ENCODE results near the gene GNGT1.

GNGT1 gene

DNA sequence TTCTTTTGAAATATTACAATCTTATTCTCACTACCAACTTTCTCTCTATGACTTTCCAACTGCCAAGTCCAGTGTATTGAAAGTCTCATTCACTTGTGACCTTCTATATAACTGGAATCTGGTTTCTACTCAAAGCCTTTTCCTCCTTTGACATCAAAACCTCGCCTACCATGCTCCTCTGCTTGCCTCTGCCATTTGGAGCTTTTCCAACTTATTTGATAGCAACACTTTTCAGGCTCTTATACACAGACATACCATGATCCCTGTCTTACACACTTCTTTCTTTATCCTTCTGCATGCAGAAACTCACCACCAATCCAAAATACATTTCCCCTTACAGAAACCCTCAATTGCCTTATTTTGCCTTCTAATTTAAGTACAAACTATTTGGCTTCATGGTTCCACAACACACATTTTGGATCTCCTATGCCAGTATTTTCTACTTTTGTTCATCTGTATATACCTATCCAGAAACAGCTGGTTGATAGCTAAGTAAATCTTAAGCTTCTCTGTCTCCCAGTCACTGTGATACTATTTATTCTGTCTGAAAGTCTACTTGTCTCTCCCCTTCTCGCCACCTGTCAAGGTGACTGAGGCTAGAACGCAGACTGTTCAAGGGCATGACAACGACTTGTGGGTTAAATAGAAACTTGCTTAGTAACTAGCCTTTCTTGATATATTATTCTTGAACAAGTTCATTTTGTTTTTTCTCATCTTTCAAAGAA is 37.6 kb downstream of the GNGT1 start:
- no peak for DNase-seq (ENCODE audit: low read depth)

DNA sequence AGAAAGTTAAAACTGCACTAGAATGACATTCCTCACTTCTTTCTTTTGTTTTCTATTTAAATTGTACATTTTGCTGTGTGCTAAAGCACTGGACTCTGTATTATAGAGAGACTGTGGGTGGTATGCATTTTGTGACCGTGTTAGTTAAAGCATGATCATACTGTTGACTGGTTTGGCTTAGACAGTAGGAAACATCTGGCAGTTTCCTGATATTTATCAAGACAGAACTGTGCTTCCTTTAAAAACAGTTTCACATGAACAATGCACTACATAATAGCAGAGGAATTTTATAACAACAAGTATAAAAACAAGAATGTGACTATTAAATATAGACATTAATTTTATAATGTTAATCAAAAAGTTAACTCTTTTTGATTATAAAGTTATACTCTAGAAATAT is 38.3 kb downstream of the GNGT1 start:
- DNase-seq (ENCODE audit: low read depth) = no peak

DNA sequence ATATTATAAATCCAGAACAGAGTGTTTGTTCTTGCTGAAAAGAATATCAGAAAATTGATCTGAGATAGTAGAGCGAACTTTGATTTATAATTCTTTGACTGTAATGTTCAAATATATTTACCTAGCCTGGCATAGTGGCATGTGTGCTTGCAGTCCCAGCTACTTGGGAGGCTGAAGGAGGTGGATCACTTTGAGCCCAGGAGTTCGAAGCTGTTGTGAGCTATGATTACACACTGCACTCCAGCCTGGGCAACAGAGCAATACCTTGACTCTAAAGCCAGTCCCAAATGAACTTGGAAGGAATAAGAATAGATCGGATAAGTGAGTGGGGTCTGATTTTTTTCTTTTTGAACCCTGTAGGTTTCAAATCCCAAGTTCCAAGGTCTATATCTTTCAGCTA is 38.7 kb downstream of the GNGT1 start:
- DNase-seq (ENCODE audit: low read depth) = no peak

DNA sequence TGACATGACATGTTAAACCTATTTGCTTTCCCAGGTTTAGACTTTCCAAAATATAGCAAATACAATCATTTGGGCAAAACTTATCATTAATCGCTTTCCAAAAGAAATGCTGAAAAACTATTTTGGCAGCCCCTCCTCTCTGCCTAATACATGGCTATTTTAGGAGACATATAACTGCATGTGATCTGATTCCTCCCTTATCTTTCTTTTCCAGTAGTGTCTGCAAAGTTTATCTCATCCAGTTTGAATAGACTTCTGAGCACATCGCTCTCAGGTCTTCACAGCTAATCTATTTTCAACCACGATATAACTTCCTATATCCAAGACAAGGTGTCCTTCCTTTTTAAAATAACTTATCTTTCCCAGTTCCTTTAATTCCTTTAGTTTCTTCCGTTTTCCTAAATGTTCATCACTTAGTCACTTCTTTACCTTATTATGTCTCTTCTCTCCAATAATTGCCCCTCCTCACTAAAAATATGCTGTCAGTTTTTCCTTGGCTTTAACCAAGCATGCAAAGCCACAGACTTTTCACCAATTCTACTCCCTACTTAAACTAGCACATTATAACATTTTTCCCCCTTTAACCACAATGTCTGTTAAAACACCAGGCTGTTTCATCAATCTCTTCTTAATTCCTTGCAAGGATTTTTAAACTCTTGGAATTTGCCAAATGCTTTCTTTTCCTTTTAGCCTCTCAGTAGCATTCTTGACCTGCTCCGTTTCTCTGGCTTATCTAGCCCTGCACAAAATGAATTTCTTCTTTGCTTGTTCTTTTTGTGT is 39.6 kb downstream of the GNGT1 start:
- no peak for DNase-seq (ENCODE audit: low read depth)

DNA sequence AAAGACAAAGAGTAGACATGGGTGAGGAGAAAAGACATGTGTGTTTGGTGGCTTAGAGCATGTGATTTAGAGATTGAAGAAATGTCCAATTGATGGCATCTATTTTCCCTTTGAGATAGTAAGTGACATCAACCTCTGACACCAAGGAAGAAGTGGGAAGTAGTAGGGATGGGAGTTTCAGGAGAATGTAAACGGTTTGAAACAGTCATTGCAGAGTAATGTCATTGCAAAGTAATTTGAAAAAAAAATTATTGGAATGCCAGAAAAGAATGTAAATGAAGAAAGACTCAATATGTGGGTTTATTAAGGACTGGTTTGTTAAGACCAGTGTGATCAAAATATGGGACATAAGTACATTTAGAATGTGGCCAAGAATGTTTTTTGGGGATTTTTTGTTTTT is 41.7 kb downstream of the GNGT1 start:
- DNase-seq (ENCODE audit: low read depth) = peak; percentile 45

DNA sequence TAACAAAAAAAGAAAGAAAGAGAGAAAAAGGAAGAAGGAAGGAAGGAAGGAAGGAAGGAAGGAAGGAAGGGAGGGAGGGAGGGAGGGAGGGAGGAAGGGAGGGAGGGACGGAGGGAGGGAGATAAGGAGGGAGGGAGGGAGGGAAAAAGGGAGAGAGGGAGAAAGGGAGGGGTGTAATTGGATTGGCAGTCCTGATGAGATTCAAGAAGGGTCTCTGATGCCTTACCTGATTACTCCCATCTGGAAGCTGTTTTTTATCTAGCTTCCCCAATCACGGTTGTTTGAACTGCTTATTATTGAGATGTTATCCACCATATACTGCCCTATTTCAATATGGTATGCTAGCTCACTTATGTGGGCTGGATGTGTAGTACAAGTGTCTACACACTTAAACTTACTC is 42.5 kb downstream of the GNGT1 start:
- DNase-seq (ENCODE audit: low read depth) = no peak

DNA sequence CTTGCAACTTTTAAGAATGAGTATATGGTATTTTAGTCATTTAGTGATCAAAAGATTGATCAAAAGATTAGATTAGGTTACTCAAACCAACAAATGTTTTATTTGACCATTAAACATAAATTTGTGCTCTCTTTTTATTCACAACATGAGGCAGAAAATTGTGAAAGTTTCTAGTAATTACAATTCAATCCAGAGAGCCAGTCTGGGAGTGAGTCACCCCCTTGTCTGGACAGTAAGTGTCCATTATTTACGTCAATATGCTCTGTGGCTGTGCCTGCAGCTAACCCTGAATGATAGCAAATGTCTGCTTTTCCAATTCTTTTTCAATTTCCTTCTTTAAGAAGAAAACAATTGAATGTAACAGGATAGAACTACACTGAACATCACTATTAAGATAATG is 43.1 kb downstream of the GNGT1 start:
- DNase-seq (ENCODE audit: low read depth) = peak; percentile 69

DNA sequence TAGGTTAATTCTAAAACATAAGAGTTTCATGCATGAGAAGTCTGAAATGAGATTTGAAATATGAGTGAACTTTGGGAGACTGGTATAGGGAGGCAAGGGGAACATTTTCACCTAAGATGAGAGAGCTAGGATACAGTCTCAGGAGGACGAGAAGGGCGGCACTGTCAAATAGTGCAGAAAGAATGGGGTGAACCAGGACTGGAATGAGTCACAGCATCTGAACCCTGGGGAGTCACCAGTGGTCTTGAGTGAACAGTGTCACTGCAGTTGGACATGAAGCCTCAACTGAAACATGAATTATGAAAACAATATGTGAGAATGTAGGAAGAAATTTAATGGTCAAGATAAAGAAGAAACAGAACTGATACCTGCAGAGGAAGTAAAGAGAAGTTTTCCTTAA is 48.9 kb downstream of the GNGT1 start:
- DNase-seq (ENCODE audit: low read depth) = no peak

DNA sequence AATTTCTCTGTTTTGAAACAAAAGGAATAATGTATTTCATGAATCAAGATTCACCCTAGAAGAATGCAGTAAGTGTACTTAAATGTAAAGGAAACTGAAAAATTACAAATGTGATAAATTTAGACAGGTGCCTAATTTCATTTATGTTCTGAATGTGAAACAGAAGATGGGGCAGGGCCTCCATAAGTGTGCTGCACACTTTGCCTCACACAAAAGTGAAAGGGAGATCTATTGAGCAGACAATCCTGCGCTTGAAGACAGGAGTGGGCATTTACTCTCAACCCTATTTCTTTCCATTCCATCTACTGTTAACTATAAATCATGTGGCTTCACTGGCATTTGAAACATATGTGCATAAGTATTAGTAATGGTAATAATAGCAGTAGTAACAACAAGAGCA is 51.4 kb downstream of the GNGT1 start:
- DNase-seq (ENCODE audit: low read depth) = no peak

DNA sequence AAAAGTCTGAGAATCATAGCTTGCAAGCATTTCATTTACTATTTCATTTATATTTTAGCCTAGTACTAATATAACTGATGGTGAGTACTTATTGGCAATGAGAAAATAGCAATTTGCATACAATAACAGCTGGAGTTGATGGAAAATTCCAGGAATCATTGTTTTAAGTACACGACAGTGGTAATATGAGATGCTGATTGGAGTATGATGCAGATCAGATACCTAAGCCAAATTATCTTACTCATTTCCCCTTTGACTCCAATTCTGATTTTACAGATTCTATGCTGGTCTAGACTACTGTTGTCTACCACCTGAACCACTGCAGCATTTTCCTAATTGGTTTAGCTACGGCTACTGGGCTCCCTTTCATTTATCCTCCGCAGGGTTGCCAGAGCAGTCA is 51.8 kb downstream of the GNGT1 start:
- peak; percentile 28 for DNase-seq (ENCODE audit: low read depth)

DNA sequence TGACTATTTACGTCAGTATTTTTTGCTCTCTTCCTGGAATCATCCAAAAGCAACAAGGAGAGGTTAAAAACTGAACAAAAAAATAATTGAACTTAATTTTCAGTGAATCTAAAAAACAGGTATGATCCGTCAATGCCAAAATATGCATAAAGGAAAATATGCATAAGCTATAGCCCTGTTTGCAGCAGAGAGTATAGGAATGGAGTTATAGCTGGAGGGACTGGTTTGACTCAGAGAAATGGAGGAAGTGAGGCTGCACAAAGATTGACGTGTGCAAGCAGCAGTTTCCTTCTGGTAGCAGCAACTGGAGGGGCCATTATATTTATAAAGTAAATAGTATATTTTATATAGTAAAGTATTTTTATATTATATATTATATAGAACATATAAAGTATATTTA is 52.3 kb downstream of the GNGT1 start:
- no peak for DNase-seq (ENCODE audit: low read depth)

Measured in fibroblast of gingiva (primary cell).